ENCODE measurements around the gene TTYH2. TPM values are rescaled to one million over a fixed set of nuclear protein-coding genes. Genes with fewer than 3 reads are reported as not detected.

Gene TTYH2
- total RNA-seq, 4 donors from 2014 or later: 0.51 to 34.8 (median 10.3) TPM

- Histone ChIP-seq H3K27ac (no peak overlapping the region), H3K27me3 (no peaks in the 10 kb centered on the region), H3K4me3 (no peak overlapping the region), H3K9me3 (no peaks in the 10 kb centered on the region), H3K4me1 (no peaks in the 10 kb centered on the region), H3K36me3 (no peaks in the 10 kb centered on the region)
- intact Hi-C loops (cut with DNase I; ENCODE audit: low total_unique reads): no loop called here
- no peak for DNase-seq
- no peak for TF ChIP-seq CTCF (IDR thresholded peaks at IDR 0.05)
- TF ChIP-seq POLR2A (IDR thresholded peaks at IDR 0.05): no peak
Measured at GRCh38 chr17:74194682-74195081, 18.7 kb upstream of the TTYH2 start.

GRCh38 chr17:74196541-74197317 lies 16.6 kb upstream of the TTYH2 start:
- no peaks in the 10 kb centered on the region for H3K4me1 ChIP-seq
- H3K27ac ChIP-seq: no peak overlapping the region
- TF ChIP-seq POLR2A (IDR thresholded peaks at IDR 0.05): no peak
- no peak for TF ChIP-seq CTCF (IDR thresholded peaks at IDR 0.05)
- no peak for DNase-seq
- no peaks in the 10 kb centered on the region for H3K36me3 ChIP-seq
- H3K4me3 ChIP-seq: no peak overlapping the region
- no peaks in the 10 kb centered on the region for H3K9me3 ChIP-seq
- H3K27me3 ChIP-seq: no peaks in the 10 kb centered on the region
- intact Hi-C loops (cut with DNase I; ENCODE audit: low total_unique reads): no loop called here

GRCh38 chr17:74197801-74198200 lies 15.6 kb upstream of the TTYH2 start:
- no peaks in the 10 kb centered on the region for H3K9me3 ChIP-seq
- no peak for DNase-seq
- H3K4me3 ChIP-seq: no peak overlapping the region
- no peaks in the 10 kb centered on the region for H3K36me3 ChIP-seq
- intact Hi-C loops (cut with DNase I; ENCODE audit: low total_unique reads): no loop called here
- no peak for TF ChIP-seq POLR2A (IDR thresholded peaks at IDR 0.05)
- no peak for TF ChIP-seq CTCF (IDR thresholded peaks at IDR 0.05)
- no peaks in the 10 kb centered on the region for H3K4me1 ChIP-seq
- H3K27ac ChIP-seq: no peak overlapping the region
- H3K27me3 ChIP-seq: no peaks in the 10 kb centered on the region

GRCh38 chr17:74198694-74199093 lies 14.7 kb upstream of the TTYH2 start:
- TF ChIP-seq POLR2A (IDR thresholded peaks at IDR 0.05) (no peak), CTCF (IDR thresholded peaks at IDR 0.05) (no peak)
- intact Hi-C loops (cut with DNase I; ENCODE audit: low total_unique reads): no loop called here
- no peaks in the 10 kb centered on the region for H3K27me3 ChIP-seq

GRCh38 chr17:74199306-74200092 lies 13.9 kb upstream of the TTYH2 start:
- Histone ChIP-seq H3K27me3 (no peaks in the 10 kb centered on the region), H3K4me1 (peaks cover 0 to 2% of the 10 kb centered on the region in 2 donors), H3K36me3 (no peaks in the 10 kb centered on the region), H3K27ac (no peak overlapping the region), H3K9me3 (no peaks in the 10 kb centered on the region), H3K4me3 (no peak overlapping the region)
- TF ChIP-seq CTCF (IDR thresholded peaks at IDR 0.05): peak; percentile 68 to 89 (median 72)
- no peak for TF ChIP-seq POLR2A (IDR thresholded peaks at IDR 0.05)
- DNase-seq: peak in 1 of 2 donors; percentile 47
- intact Hi-C loops (cut with DNase I; ENCODE audit: low total_unique reads): no loop called here

More at GRCh38 chr17:74198694-74199093, 14.7 kb upstream of the TTYH2 start:
- no peak overlapping the region for H3K4me3 ChIP-seq
- DNase-seq: no peak
- H3K4me1 ChIP-seq: no peaks in the 10 kb centered on the region
- no peak overlapping the region for H3K27ac ChIP-seq
- H3K36me3 ChIP-seq: no peaks in the 10 kb centered on the region
- H3K9me3 ChIP-seq: no peaks in the 10 kb centered on the region

Measured in uterus (tissue), 4 donors.